SK-N-SH treated with all-trans-retinoic acid at 6 μM for 48 hours (cell line): Measurements from ENCODE around the gene POU5F2.

Experiments
- ARNTL ChIP-seq: fragments of 450-650 bp; formaldehyde crosslinking; IDR thresholded peaks from 2 replicates; pipeline ENCODE4 v1.5.0; 2020; ENCODE audit warnings: low read depth, mild to moderate bottlenecking, moderate library complexity, borderline replicate concordance
- CREB5 ChIP-seq: fragments of 250-450 bp; sonication (Bioruptor Pico); IDR thresholded peaks from 2 replicates; pipeline ENCODE4 v1.5.1; 2020; ENCODE audit warnings: low read depth, mild to moderate bottlenecking, moderate library complexity
- CSDC2 ChIP-seq: fragments of 250-450 bp; sonication (Bioruptor Pico); IDR thresholded peaks from 2 replicates; pipeline ENCODE4 v1.5.0; 2020; ENCODE audit warnings: mild to moderate bottlenecking, moderate library complexity
- PATZ1 ChIP-seq: fragments of 250-450 bp; sonication (Bioruptor Pico); IDR thresholded peaks from 2 replicates; pipeline ENCODE4 v1.8.0; 2020; ENCODE audit warnings: mild to moderate bottlenecking, moderate library complexity, borderline replicate concordance
- POU6F1 ChIP-seq: fragments of 250-450 bp; sonication (Bioruptor Pico); IDR thresholded peaks from 2 replicates; pipeline ENCODE4 v1.8.0; 2021; ENCODE audit warnings: low read depth, mild to moderate bottlenecking, moderate library complexity, borderline replicate concordance
- TCF4 ChIP-seq: fragments of 250-450 bp; sonication (Bioruptor Pico); IDR thresholded peaks from 2 replicates; pipeline ENCODE4 v1.8.0; 2021; ENCODE audit warnings: mild to moderate bottlenecking, moderate library complexity, borderline replicate concordance
- ZC3H10 ChIP-seq: fragments of 250-450 bp; sonication (Bioruptor Pico); IDR thresholded peaks from 2 replicates; pipeline ENCODE4 v1.5.1; 2021; ENCODE audit warnings: mild to moderate bottlenecking, moderate library complexity
- ZFP3 ChIP-seq: fragments of 250-450 bp; sonication (Bioruptor Pico); IDR thresholded peaks from 2 replicates; pipeline ENCODE4 v1.5.0; 2020; ENCODE audit warnings: mild to moderate bottlenecking, moderate library complexity

GRCh38 chr5:93755716-93756115 lies 14.3 kb upstream of the POU5F2 start:
- TF ChIP-seq PATZ1 (CRISPR knock-in tag) = no peak
- no peak for TF ChIP-seq ARNTL (CRISPR knock-in tag)
- no peak for TF ChIP-seq TCF4 (CRISPR knock-in tag)
- no peak for TF ChIP-seq ZFP3 (CRISPR knock-in tag)
- TF ChIP-seq CREB5 (CRISPR knock-in tag) = no peak
- TF ChIP-seq POU6F1 = no peak
- no peak for TF ChIP-seq ZC3H10 (CRISPR knock-in tag)
- no peak for TF ChIP-seq CSDC2 (CRISPR knock-in tag)
